Measurements from ENCODE around the gene FSTL4. TPM values are rescaled to one million over a fixed set of nuclear protein-coding genes. Genes with fewer than 3 reads are reported as not detected.

FSTL4 gene
- total and polyA plus RNA-seq, 9 donors: 0.07 to 0.22 (median 0.15) TPM; not detected in 4

GRCh38 chr5:133423011-133423617, 189.2 kb downstream of the FSTL4 start:
- H3K27me3 ChIP-seq: no peaks in the 10 kb centered on the region
- H3K4me3 ChIP-seq: no peak overlapping the region
- no peak for DNase-seq
- TF ChIP-seq POLR2A (IDR thresholded peaks at IDR 0.05) (no peak), CTCF (IDR thresholded peaks at IDR 0.05) (no peak), EP300 (IDR thresholded peaks at IDR 0.05) (no peak)
- H3K27ac ChIP-seq: no peak overlapping the region
- 85 to 89% (median 87%) methylated on average over 14 of the region's 14 CpGs for WGBS, 3 donors
- intact Hi-C loops (cut with DNase I): loop anchor here in 2 of 4 donors (10.0 kb wide), 2 partner anchors 442 to 452 kb away; no protein-coding TSS in a partner anchor
- H3K36me3 ChIP-seq: no peaks in the 10 kb centered on the region
- H3K4me1 ChIP-seq (ENCODE audit: insufficient read depth): no peaks in the 10 kb centered on the region
- H3K9me3 ChIP-seq: no peaks in the 10 kb centered on the region

GRCh38 chr5:133421806-133422205, 190.5 kb downstream of the FSTL4 start:
- no peaks in the 10 kb centered on the region for H3K36me3 ChIP-seq
- H3K9me3 ChIP-seq: no peaks in the 10 kb centered on the region
- no peak overlapping the region for H3K4me3 ChIP-seq
- TF ChIP-seq POLR2A (IDR thresholded peaks at IDR 0.05): no peak
- no peak for TF ChIP-seq CTCF (IDR thresholded peaks at IDR 0.05)
- TF ChIP-seq EP300 (IDR thresholded peaks at IDR 0.05): no peak
- no peak overlapping the region for H3K27ac ChIP-seq
- intact Hi-C loops (cut with DNase I): loop anchor here in 2 of 4 donors (10.0 kb wide), 2 partner anchors 443 to 453 kb away; no protein-coding TSS in a partner anchor
- H3K27me3 ChIP-seq: no peaks in the 10 kb centered on the region
- no peaks in the 10 kb centered on the region for H3K4me1 ChIP-seq (ENCODE audit: insufficient read depth)
- no peak for DNase-seq
- 61 to 70% (median 61%) methylated on average over 5 of the region's 5 CpGs for WGBS, 3 donors

GRCh38 chr5:133421394-133421793, 190.9 kb downstream of the FSTL4 start:
- Histone ChIP-seq H3K27ac (no peak overlapping the region), H3K4me3 (no peak overlapping the region), H3K4me1 (ENCODE audit: insufficient read depth) (no peaks in the 10 kb centered on the region), H3K9me3 (no peaks in the 10 kb centered on the region), H3K36me3 (no peaks in the 10 kb centered on the region), H3K27me3 (no peaks in the 10 kb centered on the region)
- 49 to 70% (median 52%) methylated on average over 8 of the region's 8 CpGs for WGBS, 3 donors
- intact Hi-C loops (cut with DNase I): loop anchor here in 2 of 4 donors (10.0 kb wide), 2 partner anchors 443 to 453 kb away; no protein-coding TSS in a partner anchor
- no peak for DNase-seq
- TF ChIP-seq CTCF (IDR thresholded peaks at IDR 0.05) (no peak), EP300 (IDR thresholded peaks at IDR 0.05) (no peak), POLR2A (IDR thresholded peaks at IDR 0.05) (no peak)

GRCh38 chr5:133420440-133421301, 191.7 kb downstream of the FSTL4 start:
- Histone ChIP-seq H3K36me3 (no peaks in the 10 kb centered on the region), H3K4me3 (no peak overlapping the region), H3K27ac (no peak overlapping the region), H3K9me3 (no peaks in the 10 kb centered on the region), H3K27me3 (no peaks in the 10 kb centered on the region), H3K4me1 (ENCODE audit: insufficient read depth) (no peaks in the 10 kb centered on the region)
- intact Hi-C loops (cut with DNase I): loop anchor here in 2 of 4 donors (10.0 kb wide), 2 partner anchors 444 to 454 kb away; no protein-coding TSS in a partner anchor
- no peak for TF ChIP-seq POLR2A (IDR thresholded peaks at IDR 0.05)
- no peak for TF ChIP-seq EP300 (IDR thresholded peaks at IDR 0.05)
- TF ChIP-seq CTCF (IDR thresholded peaks at IDR 0.05): no peak
- no peak for DNase-seq
- 71 to 81% (median 80%) methylated on average over 5 of the region's 5 CpGs for WGBS, 3 donors

All from ovary (tissue), 9 donors.